ENCODE results near the gene ATXN7. TPM values are rescaled to one million over a fixed set of nuclear protein-coding genes. Genes with fewer than 3 reads are reported as not detected.

ATXN7 gene
- total and polyA plus RNA-seq, 2 donors from 2014 or later, result 1.4 to 36.4 TPM

DNA sequence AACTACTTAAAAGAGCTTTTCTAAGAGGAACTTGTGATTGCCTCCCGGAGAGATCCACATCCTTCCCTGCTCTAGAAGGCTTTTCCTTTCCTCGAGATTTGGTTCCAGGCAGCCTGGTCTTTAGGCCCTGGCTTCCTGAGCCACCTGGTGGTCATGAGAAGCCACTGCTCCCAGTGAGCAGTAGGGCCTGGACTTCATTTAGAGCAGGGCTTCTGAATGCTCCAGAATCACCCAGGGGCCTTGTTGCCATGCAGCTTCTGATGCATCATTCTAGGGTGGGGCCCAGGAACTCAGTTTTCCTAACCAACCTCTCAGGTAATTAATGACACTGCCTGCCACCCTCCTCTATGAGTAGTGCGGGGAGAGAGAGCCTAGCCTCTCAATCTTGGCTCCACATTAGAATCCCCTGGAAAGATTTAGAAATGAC, 130.0 kb downstream of the ATXN7 start:
- H3K4me3 ChIP-seq (ENCODE audit: low read length in 3 of 3), result no peak overlapping the region
- H3K36me3 ChIP-seq (ENCODE audit: control insufficient read depth in 2 of 3, insufficient read depth in 3 of 3, low read length in 3 of 3), result peaks cover 16 to 70% (median 32%) of the 10 kb centered on the region in 3 donors
- H3K27ac ChIP-seq (ENCODE audit: low read depth in 2 of 2, low read length in 2 of 2), result no peak overlapping the region
- DNase-seq (peak; percentile 66 to 87 (median 70)), FAIRE-seq (no peak)
- H3K4me1 ChIP-seq (ENCODE audit: control insufficient read depth in 2 of 3, insufficient read depth in 2 of 3, low read depth in 1 of 3, low read length in 3 of 3), result no peaks in the 10 kb centered on the region
- H3K9me3 ChIP-seq (ENCODE audit: control insufficient read depth in 2 of 3, insufficient read depth in 1 of 3, low read length in 3 of 3), result no peaks in the 10 kb centered on the region
- TF ChIP-seq, protein P1, sequence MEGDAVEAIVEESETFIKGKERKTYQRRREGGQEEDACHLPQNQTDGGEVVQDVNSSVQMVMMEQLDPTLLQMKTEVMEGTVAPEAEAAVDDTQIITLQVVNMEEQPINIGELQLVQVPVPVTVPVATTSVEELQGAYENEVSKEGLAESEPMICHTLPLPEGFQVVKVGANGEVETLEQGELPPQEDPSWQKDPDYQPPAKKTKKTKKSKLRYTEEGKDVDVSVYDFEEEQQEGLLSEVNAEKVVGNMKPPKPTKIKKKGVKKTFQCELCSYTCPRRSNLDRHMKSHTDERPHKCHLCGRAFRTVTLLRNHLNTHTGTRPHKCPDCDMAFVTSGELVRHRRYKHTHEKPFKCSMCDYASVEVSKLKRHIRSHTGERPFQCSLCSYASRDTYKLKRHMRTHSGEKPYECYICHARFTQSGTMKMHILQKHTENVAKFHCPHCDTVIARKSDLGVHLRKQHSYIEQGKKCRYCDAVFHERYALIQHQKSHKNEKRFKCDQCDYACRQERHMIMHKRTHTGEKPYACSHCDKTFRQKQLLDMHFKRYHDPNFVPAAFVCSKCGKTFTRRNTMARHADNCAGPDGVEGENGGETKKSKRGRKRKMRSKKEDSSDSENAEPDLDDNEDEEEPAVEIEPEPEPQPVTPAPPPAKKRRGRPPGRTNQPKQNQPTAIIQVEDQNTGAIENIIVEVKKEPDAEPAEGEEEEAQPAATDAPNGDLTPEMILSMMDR (IDR thresholded peaks at IDR 0.05; ENCODE audit: borderline replicate concordance, extremely low read depth, insufficient read depth), result peak; percentile 97
- H3K9ac ChIP-seq (ENCODE audit: low read length in 3 of 3), result no peak overlapping the region
- no peaks in the 10 kb centered on the region for H3K27me3 ChIP-seq (ENCODE audit: control insufficient read depth, insufficient read depth, low read length)
- intact Hi-C loops (cut with DNase I), result no loop called here

DNA sequence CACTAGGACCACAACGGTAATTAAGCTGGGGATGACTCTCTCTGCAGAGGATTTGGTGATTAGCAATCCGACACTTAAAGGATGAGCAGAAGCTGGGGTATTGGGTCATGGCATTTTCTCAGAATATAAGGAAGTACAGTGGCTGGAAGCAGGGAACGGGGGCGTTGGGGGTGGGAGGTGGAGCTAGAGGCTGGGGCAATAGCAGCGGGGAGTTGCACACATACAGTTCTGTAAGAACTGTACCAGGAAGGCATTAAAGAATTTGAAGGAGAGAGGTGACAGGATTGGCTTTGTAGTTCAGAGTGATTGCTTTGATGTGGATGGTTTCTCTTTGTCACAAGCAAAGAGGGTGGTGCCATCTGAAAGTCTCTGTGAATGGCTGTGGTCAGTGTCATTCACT, 131.4 kb downstream of the ATXN7 start:
- Histone ChIP-seq H3K9ac (ENCODE audit: low read length in 3 of 3) (no peak overlapping the region), H3K36me3 (ENCODE audit: control insufficient read depth in 2 of 3, insufficient read depth in 3 of 3, low read length in 3 of 3) (peaks cover 12 to 65% (median 29%) of the 10 kb centered on the region in 3 donors), H3K27me3 (ENCODE audit: control insufficient read depth, insufficient read depth, low read length) (no peaks in the 10 kb centered on the region), H3K4me3 (ENCODE audit: low read length in 3 of 3) (no peak overlapping the region), H3K9me3 (ENCODE audit: control insufficient read depth in 2 of 3, insufficient read depth in 1 of 3, low read length in 3 of 3) (no peaks in the 10 kb centered on the region), H3K4me1 (ENCODE audit: control insufficient read depth in 2 of 3, insufficient read depth in 2 of 3, low read depth in 1 of 3, low read length in 3 of 3) (peaks cover 0 to 9% (median 0%) of the 10 kb centered on the region in 3 donors), H3K27ac (ENCODE audit: low read depth in 2 of 2, low read length in 2 of 2) (no peak overlapping the region)
- intact Hi-C loops (cut with DNase I), result no loop called here
- FAIRE-seq (no peak), DNase-seq (no peak)
- TF ChIP-seq, protein P1 (IDR thresholded peaks at IDR 0.05; ENCODE audit: borderline replicate concordance, extremely low read depth, insufficient read depth), result no peak

DNA sequence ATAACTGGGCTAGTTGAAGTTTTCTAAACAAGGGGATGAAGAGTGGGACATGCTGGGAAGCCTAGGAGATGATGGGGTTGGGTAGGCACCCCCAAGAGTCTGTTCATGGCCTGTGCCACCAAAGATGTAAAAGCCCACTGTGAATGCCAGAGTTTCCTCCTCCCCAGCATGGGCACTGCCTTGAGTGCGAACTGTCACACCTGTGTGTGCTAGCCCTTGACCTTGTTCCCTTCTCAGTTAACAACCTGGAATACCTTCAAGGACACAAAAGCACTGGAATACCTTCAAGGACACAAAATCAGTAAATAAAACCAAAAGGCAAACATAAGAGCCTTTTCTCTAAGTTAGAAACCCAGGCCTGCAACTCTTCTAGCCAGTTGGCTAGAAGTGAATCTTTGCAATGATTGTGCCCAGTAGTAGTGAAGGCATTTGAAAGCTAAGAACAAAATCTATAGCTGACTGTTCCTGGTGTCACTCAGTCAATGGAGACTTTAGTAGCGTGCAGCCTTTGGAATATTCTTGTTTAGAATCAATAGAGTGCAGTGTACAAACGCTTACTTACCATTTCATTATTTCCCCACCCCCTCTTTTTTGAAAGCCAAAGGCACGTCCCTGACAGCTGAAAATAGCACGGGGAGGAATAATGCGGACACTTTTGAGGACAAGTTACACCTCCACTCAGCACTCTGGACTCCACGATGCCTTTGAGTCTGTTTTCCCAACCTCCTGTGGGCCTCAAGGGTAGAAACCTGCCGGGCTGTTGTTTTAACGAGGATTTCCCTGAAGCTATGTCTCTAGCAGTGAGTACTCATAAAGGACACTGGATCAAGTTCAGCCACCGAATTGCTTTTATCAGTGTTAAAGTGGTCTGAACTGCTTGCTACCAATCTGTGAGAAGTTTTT, 135.4 kb downstream of the ATXN7 start:
- no peaks in the 10 kb centered on the region for H3K9me3 ChIP-seq (ENCODE audit: control insufficient read depth in 2 of 3, insufficient read depth in 1 of 3, low read length in 3 of 3)
- H3K4me1 ChIP-seq (ENCODE audit: control insufficient read depth in 2 of 3, insufficient read depth in 2 of 3, low read depth in 1 of 3, low read length in 3 of 3), result peaks cover 0 to 9% (median 0%) of the 10 kb centered on the region in 3 donors
- no peak for FAIRE-seq
- no peaks in the 10 kb centered on the region for H3K27me3 ChIP-seq (ENCODE audit: control insufficient read depth, insufficient read depth, low read length)
- peak overlapping the region; percentile 15 to 27 for H3K27ac ChIP-seq (ENCODE audit: low read depth in 2 of 2, low read length in 2 of 2)
- DNase-seq, result peak in 2 of 5 donors; percentile 14 to 23
- no peak overlapping the region for H3K9ac ChIP-seq (ENCODE audit: low read length in 3 of 3)
- TF ChIP-seq, protein P1 (IDR thresholded peaks at IDR 0.05; ENCODE audit: borderline replicate concordance, extremely low read depth, insufficient read depth), result no peak
- peaks cover 4 to 62% (median 23%) of the 10 kb centered on the region in 3 donors for H3K36me3 ChIP-seq (ENCODE audit: control insufficient read depth in 2 of 3, insufficient read depth in 3 of 3, low read length in 3 of 3)
- intact Hi-C loops (cut with DNase I), result no loop called here
- H3K4me3 ChIP-seq (ENCODE audit: low read length in 3 of 3), result no peak overlapping the region

Measured in kidney (tissue), 14 donors.